ENCODE measurements around the gene ADGRV1.

DNA sequence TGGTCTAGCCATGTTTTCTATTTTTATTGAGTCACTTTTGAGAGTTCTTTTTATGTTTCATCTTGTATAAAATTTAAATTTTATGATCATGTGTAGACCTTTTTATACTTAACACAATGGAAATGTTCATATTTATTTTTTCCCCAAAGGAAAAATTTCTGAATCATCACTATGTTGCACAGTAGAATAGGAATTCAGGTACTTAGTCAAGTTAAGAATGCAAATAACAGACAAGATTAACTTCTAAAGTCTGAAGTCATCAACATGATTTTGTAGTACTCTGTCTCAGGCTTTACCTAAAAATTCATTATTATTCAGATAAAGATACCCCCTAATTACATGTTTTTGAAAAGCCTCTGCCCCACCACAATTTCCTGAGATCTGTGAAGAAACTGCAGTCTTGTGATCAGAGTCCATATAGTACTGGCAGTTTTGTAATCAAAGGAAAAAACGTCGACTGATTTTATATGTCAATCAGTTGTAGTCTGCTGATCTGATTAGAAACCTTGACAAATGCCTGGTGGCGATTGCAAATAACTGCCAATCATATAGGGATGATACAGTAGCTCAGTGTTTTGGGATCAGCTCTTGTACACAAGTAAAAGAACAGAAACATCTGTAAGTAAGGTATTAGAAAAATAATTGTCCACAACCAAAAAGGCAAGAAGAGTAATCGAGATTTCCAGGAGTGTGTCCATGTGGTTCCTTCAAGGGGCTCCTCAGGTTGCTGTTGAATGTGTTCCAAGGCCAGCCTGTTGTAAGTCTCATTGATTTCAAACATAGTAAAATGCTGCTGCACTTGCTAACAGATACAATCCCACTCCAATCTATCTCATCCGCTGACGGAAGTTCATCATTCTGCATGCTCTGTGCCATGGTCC is 472.2 kb downstream of the ADGRV1 start:
- TF ChIP-seq, protein P1, sequence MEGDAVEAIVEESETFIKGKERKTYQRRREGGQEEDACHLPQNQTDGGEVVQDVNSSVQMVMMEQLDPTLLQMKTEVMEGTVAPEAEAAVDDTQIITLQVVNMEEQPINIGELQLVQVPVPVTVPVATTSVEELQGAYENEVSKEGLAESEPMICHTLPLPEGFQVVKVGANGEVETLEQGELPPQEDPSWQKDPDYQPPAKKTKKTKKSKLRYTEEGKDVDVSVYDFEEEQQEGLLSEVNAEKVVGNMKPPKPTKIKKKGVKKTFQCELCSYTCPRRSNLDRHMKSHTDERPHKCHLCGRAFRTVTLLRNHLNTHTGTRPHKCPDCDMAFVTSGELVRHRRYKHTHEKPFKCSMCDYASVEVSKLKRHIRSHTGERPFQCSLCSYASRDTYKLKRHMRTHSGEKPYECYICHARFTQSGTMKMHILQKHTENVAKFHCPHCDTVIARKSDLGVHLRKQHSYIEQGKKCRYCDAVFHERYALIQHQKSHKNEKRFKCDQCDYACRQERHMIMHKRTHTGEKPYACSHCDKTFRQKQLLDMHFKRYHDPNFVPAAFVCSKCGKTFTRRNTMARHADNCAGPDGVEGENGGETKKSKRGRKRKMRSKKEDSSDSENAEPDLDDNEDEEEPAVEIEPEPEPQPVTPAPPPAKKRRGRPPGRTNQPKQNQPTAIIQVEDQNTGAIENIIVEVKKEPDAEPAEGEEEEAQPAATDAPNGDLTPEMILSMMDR (IDR thresholded peaks at IDR 0.05) = no peak
- no peak for TF ChIP-seq POLR2A (IDR thresholded peaks at IDR 0.05)
